Pancreas (tissue), 10 donors: ENCODE measurements around the gene CSNK1G1. TPM values are rescaled to one million over a fixed set of nuclear protein-coding genes. Genes with fewer than 3 reads are reported as not detected.

Source experiments
- ATAC-seq, 4 donors: fragments of 200-7000 bp; cut with Tn5 transposase; one replicate each; pipeline versions ENCODE4 v1.8.0 to v1.9.1; 2020; ENCODE audit warnings: mild to moderate bottlenecking in 4 of 4, moderate library complexity in 4 of 4
- DNase-seq, 6 donors: peaks; one replicate each; pipeline ENCODE4 v3.0.0-alpha.2; 2020
- FAIRE-seq: peaks from 2 replicates; lab custom pipeline; 2012; peaks lifted over from hg19 to GRCh38; lab: Jason Lieb, UNC
- H3K27ac ChIP-seq, 4 donors: fragments of 200-600 bp; sonication (generic); 1 replicate in 3 of 4; 2 replicates in 1 of 4; pipeline versions ENCODE4 v1.5.0 to v1.8.0; 2020
- H3K27me3 ChIP-seq, 4 donors: fragments of 200-600 bp; one replicate each; pipeline ENCODE4 v1.8.0; 2021
- H3K36me3 ChIP-seq, 3 donors: fragments of 200-600 bp; sonication (generic) in 1 of 3; one replicate each; pipeline versions ENCODE4 v1.5.0 to v1.8.0; 2020 to 2021
- H3K4me1 ChIP-seq, 3 donors: fragments of 200-600 bp; one replicate each; pipeline ENCODE4 v1.8.0; 2021
- H3K4me3 ChIP-seq, 4 donors: fragments of 200-600 bp; sonication (generic) in 2 of 4; one replicate each; pipeline versions ENCODE4 v1.5.0 to v1.8.0; 2020 to 2021
- H3K9me3 ChIP-seq, 4 donors: fragments of 200-600 bp; one replicate each; pipeline ENCODE4 v1.8.0; 2021
- WGBS, 2 donors: extraction: QIAGEN DNeasy Blood & Tissue Kit; methylation state at CpG; one replicate each; pipeline ENCODE4 v1.1.7; 2013; 5-methylcytosine and 5-hydroxymethylcytosine counted together
- intact Hi-C, 3 donors: fragments of 100-400 bp; cut with DNase I; formaldehyde crosslinking; loops; one replicate each; pipeline versions ENCODE4 v1.11.1 to v1.14.2; 2022
- polyA plus RNA-seq, 2 donors: library from polyadenylated mRNA; stranded (reverse); fragments of 200-250 nt; gene quantifications; one replicate each; pipeline ENCODE4 v1.2.3, GENCODE V29; 2013
- total RNA-seq, 6 donors: library from RNA; stranded (reverse); fragmentation: NEBNext Ultra II Directional in 4 of 6; extraction: Animal tissue kit (Norgen Biotek cat#: 25700) in 4 of 6; gene quantifications; one replicate each; pipeline versions ENCODE4 v1.2.1 to v1.2.4, GENCODE V29; 2021 to 2023
- TF ChIP-seq, protein P1 (sequence below), 4 donors: fragments of 200-600 bp; sonication (generic) in 3 of 4; IDR thresholded peaks; one replicate each; pipeline versions ENCODE4 v1.5.0 to v1.8.0; 2021; ENCODE audit warnings: antibody characterized with exemption in 4 of 4
- donor health status: healthy with polysubstance abuse.
- donor health status: DM: no; HTN: no; CAD: no; lungs with moderate emphysema.
- donor health status: DM: no; HTN: no; CAD: no.
- donor health status: control.
- donor health status: control.
- donor health status: Bipolar disorder and iron deficiency.
- donor health status: DM: yes; HTN: yes; CAD: no.
- donor health status: DM: no; HTN: no; CAD: no.
- donor health status: DM: no; HTN: no; CAD: no.
- donor health status: DM: yes; HTN: yes; CAD: no.

Gene CSNK1G1
- total and polyA plus RNA-seq, 8 donors: 2.4 to 12.1 (median 7.0) TPM

DNA sequence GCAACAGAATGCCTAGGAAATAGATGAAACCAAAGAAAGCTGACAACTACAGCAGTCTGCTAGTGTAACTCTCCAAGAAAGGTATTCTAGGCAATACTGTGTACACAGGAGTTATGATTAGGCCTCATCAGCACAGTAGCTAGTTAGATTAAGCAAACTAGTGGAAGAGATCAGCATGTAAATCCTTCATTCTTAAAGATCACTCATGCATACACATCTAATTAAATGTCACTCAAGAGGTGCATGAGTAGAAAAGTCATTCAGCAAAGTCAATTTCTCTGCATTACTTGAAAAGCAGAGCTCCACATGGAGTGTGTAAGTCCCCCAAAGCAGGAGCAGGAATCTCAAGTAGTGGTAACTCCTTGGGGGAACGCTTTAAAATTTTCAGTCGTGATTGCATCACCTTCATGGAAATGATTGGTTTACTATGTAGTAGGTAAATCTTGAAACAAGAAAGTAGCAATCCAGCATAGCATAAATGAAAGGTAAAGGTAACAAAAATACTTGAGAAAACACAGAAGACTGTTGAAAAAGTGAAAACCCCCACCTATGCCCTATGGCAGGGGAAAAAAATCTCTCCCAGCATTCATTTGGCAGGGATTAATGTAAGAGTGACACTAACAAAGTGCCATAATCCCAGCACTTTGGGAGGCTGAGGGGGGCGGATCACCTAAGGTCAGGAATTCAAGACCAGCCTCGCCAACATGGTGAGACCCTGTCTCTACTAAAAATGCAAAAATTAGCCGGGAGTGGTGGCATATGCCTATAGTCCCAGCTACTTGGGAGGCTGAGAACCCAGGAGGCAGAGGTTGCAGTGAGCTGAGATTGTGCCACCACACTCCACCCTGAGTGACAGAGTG, 163.8 kb downstream of the CSNK1G1 start:
- WGBS, 2 donors: 92 to 95% methylated on average over 5 of the region's 5 CpGs
- intact Hi-C loops: no loop called here
- ATAC-seq (no peak), DNase-seq (no peak), FAIRE-seq (no peak)
- H3K36me3 ChIP-seq: no peaks in the 10 kb centered on the region
- H3K27me3 ChIP-seq: no peaks in the 10 kb centered on the region
- H3K4me3 ChIP-seq: no peak overlapping the region
- no peaks in the 10 kb centered on the region for H3K9me3 ChIP-seq
- H3K27ac ChIP-seq: no peak overlapping the region
- H3K4me1 ChIP-seq: no peaks in the 10 kb centered on the region
- TF ChIP-seq, protein P1, sequence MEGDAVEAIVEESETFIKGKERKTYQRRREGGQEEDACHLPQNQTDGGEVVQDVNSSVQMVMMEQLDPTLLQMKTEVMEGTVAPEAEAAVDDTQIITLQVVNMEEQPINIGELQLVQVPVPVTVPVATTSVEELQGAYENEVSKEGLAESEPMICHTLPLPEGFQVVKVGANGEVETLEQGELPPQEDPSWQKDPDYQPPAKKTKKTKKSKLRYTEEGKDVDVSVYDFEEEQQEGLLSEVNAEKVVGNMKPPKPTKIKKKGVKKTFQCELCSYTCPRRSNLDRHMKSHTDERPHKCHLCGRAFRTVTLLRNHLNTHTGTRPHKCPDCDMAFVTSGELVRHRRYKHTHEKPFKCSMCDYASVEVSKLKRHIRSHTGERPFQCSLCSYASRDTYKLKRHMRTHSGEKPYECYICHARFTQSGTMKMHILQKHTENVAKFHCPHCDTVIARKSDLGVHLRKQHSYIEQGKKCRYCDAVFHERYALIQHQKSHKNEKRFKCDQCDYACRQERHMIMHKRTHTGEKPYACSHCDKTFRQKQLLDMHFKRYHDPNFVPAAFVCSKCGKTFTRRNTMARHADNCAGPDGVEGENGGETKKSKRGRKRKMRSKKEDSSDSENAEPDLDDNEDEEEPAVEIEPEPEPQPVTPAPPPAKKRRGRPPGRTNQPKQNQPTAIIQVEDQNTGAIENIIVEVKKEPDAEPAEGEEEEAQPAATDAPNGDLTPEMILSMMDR (IDR thresholded peaks at IDR 0.05): no peak

DNA sequence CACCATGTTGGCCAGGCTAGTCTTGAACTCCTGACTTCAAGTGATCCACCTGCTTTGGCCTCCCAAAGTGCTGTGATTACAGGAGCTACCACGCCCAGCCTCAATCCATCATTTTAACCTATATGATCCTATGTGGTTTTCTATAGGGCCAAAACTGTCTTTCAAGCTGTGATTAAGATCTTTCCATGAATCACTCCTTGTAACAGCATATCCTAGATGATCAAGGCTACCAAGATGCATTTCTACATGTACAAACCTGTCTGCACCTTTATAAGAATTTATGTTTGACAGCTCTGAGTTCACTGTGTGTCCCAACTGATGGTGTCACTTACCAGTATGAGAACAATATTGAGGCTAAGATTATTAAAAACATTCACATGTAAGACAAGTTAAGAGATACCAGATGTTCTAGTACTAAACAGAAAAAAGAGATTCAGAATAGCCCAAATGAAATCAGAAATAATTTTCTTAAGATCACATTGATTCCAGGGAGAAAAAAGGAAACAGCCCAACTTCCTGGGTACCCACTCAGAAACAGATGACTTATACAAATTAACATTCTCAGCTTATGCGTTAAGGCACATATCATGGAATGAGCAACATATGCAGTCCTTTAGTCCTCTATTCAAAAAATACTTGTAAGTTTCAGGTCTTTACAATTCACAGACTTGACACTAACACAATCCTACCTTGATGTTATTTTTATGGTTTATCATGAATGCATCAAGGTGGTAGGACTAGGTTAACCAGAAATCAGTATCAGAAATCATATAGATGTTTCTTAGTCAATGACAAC, 168.4 kb downstream of the CSNK1G1 start:
- ATAC-seq (no peak), DNase-seq (no peak), FAIRE-seq (no peak)
- no peaks in the 10 kb centered on the region for H3K4me1 ChIP-seq
- TF ChIP-seq, protein P1 (IDR thresholded peaks at IDR 0.05): no peak
- no peak overlapping the region for H3K4me3 ChIP-seq
- H3K36me3 ChIP-seq: no peaks in the 10 kb centered on the region
- intact Hi-C loops: loop anchor here in 1 of 3 donors (10.0 kb wide), 1 partner anchor 497 kb away; no protein-coding TSS in a partner anchor
- H3K9me3 ChIP-seq: no peaks in the 10 kb centered on the region
- 93 to 95% methylated on average over 2 of the region's 2 CpGs for WGBS, 2 donors
- no peak overlapping the region for H3K27ac ChIP-seq
- no peaks in the 10 kb centered on the region for H3K27me3 ChIP-seq

DNA sequence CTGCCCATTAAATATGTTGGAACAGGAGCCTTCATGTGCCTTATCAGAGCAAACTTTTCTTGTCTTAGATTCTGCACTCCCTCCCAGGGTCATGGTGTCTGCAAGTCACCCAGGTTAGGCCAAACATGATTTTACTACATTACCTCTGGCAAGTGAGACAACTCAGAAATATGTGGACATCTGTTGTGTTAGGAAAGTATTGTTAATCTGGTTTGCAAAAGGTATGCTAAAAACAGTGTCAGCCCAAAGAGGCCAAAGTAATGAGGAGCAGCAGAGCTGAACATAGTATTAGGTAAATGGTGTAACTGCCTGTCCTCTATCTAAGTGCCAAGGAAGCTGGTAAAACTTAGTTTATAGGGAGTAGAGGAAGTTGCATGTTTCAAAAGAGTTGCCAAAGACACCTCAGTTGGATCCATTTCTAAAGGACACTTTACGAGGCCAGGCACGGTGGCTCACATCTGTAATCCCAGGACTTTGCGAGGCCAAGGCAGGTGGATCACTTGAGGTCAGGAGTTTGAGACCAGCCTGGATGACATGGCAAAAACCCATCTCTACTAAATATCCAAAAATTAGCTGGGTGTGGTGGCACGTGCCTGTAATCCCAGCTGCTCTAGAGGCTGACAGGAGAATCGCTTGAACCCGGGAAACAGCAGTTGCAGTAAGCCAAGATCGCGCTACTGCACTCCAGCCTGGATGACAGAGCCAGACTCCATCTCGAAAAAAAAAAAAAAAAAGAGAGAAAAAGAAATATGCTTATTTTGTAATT, 170.6 kb downstream of the CSNK1G1 start:
- H3K36me3 ChIP-seq: no peaks in the 10 kb centered on the region
- intact Hi-C loops: loop anchor here in 1 of 3 donors (10.0 kb wide), 1 partner anchor 499 kb away; no protein-coding TSS in a partner anchor
- H3K27me3 ChIP-seq: no peaks in the 10 kb centered on the region
- WGBS, 2 donors: 92 to 95% methylated on average over 9 of the region's 9 CpGs
- TF ChIP-seq, protein P1 (IDR thresholded peaks at IDR 0.05): no peak
- ATAC-seq (no peak), FAIRE-seq (no peak), DNase-seq (no peak)
- no peak overlapping the region for H3K4me3 ChIP-seq
- no peak overlapping the region for H3K27ac ChIP-seq
- no peaks in the 10 kb centered on the region for H3K4me1 ChIP-seq
- H3K9me3 ChIP-seq: no peaks in the 10 kb centered on the region

DNA sequence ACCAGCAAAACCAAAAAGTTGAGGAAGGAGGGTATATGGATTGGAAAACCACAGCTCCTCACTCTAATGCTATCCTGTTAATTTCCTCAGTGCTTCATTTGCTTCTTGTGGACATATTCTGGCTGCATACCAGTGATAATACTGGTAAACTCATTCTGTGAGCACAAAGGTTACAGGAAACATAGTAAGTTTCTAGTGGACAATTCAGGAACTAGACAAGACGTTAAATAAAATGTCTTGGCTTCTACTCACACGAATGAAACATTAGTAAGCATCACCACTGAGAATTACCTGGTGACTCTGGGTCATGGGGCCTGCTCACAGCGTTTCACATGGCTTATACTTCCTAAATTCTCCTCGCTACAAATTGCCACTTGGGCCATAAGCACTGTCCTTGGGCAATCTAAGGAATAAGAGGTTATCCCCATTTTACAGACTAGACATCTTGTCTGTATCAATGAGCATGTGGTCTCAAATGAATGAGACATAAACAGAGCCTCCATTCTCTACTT, 173.1 kb downstream of the CSNK1G1 start:
- Histone ChIP-seq H3K9me3 (no peaks in the 10 kb centered on the region), H3K4me1 (no peaks in the 10 kb centered on the region), H3K36me3 (no peaks in the 10 kb centered on the region), H3K4me3 (no peak overlapping the region), H3K27me3 (no peaks in the 10 kb centered on the region), H3K27ac (no peak overlapping the region)
- FAIRE-seq (no peak), ATAC-seq (no peak), DNase-seq (no peak)
- intact Hi-C loops: loop anchor here in 1 of 3 donors (10.0 kb wide), 1 partner anchor 502 kb away; no protein-coding TSS in a partner anchor
- TF ChIP-seq, protein P1 (IDR thresholded peaks at IDR 0.05): no peak
- 85 to 89% methylated on average over 4 of the region's 4 CpGs for WGBS, 2 donors
